ENCODE measurements around the gene LPCAT3. TPM values are rescaled to one million over a fixed set of nuclear protein-coding genes. Genes with fewer than 3 reads are reported as not detected.

The LPCAT3 gene, protein sequence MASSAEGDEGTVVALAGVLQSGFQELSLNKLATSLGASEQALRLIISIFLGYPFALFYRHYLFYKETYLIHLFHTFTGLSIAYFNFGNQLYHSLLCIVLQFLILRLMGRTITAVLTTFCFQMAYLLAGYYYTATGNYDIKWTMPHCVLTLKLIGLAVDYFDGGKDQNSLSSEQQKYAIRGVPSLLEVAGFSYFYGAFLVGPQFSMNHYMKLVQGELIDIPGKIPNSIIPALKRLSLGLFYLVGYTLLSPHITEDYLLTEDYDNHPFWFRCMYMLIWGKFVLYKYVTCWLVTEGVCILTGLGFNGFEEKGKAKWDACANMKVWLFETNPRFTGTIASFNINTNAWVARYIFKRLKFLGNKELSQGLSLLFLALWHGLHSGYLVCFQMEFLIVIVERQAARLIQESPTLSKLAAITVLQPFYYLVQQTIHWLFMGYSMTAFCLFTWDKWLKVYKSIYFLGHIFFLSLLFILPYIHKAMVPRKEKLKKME
- total RNA-seq, result 100 to 1,000 TPM in 3 of 4 donors, 10 to 100 TPM in 1; 18.2 to 230 (median 179) TPM

DNA sequence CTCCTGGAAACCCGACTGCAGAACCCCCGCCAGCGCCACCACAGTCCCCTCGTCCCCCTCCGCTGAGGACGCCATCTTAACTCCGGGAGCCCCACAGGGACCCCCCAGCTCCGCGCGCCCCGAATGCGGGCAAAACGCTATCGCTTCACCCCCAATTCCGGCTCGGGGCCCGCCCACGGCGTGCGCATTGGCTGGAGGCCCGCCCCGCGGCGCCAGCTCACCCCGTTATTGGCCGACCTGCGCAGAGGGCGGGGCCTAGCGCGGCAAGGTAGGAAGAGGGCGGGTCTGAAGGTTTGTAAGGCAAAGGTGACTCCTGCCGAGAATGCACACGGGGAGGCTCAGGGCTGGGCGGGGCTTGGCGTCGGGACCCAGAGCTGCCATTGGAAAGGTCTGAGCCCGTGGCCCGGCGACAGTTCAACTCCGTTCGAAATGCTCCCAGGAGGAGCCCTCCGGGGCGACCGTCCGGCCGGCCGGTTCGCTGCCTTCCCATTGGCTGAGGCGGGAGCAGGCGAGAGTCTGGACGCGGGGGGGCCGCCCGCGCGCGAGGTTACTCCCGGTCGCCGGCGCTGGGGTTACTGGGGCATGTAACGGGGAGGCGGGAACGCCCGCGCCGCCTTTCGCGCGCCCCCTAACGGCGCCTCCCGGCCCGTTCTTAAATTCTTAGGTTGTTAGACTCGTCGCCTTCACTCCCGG, at the start of gene LPCAT3:
Gene LPCAT3 (minus strand): TSS at position 127 of the 693 bp plus-strand sequence. CDS start 52 bp downstream, at position 75.
- peaks cover 0 to 36% (median 4%) of the 10 kb centered on the region in 4 donors for H3K4me1 ChIP-seq
- no peaks in the 10 kb centered on the region for H3K9me3 ChIP-seq
- H3K27me3 ChIP-seq, result no peaks in the 10 kb centered on the region
- peaks cover 0 to 4% (median 0%) of the 10 kb centered on the region in 3 donors for H3K36me3 ChIP-seq
- H3K4me3 ChIP-seq, result peak within 1 kb of the TSS; percentile 65 to 87 (median 74)
- peak; percentile 88 to 92 for TF ChIP-seq POLR2A (IDR thresholded peaks at IDR 0.05)
- TF ChIP-seq, protein P1, sequence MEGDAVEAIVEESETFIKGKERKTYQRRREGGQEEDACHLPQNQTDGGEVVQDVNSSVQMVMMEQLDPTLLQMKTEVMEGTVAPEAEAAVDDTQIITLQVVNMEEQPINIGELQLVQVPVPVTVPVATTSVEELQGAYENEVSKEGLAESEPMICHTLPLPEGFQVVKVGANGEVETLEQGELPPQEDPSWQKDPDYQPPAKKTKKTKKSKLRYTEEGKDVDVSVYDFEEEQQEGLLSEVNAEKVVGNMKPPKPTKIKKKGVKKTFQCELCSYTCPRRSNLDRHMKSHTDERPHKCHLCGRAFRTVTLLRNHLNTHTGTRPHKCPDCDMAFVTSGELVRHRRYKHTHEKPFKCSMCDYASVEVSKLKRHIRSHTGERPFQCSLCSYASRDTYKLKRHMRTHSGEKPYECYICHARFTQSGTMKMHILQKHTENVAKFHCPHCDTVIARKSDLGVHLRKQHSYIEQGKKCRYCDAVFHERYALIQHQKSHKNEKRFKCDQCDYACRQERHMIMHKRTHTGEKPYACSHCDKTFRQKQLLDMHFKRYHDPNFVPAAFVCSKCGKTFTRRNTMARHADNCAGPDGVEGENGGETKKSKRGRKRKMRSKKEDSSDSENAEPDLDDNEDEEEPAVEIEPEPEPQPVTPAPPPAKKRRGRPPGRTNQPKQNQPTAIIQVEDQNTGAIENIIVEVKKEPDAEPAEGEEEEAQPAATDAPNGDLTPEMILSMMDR (IDR thresholded peaks at IDR 0.05), result peak; percentile 75 to 95 (median 90)
- peak; percentile 96 to 99 (median 98) for DNase-seq
- H3K27ac ChIP-seq, result peak within 1 kb of the TSS; percentile 92 to 95 (median 93)

DNA sequence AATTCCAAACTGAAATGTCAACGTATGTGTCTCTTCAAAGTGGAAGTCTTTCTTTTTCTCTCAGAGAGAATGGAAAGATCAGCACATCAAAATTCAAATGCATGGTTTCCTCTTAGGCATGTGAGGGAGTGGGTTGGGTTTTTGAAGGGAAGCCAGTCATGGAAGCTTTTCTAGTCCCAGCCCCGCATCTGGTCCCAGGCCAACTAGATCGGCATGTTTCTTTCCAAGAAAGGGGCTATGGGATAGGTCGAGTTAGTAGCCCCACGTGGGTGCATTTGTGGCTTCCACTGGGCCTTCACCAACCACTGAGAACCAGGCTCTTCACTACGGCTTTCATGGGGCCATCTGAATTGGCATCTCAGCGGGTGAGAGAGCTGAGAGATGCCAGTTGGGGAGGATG, 48.8 kb upstream of the LPCAT3 start:
- Histone ChIP-seq H3K4me1 (no peaks in the 10 kb centered on the region), H3K27me3 (no peaks in the 10 kb centered on the region), H3K27ac (no peak overlapping the region), H3K36me3 (no peaks in the 10 kb centered on the region), H3K9me3 (no peaks in the 10 kb centered on the region), H3K4me3 (no peak overlapping the region)
- DNase-seq, result no peak
- TF ChIP-seq, protein P1 (IDR thresholded peaks at IDR 0.05), result no peak
- no peak for TF ChIP-seq POLR2A (IDR thresholded peaks at IDR 0.05)

DNA sequence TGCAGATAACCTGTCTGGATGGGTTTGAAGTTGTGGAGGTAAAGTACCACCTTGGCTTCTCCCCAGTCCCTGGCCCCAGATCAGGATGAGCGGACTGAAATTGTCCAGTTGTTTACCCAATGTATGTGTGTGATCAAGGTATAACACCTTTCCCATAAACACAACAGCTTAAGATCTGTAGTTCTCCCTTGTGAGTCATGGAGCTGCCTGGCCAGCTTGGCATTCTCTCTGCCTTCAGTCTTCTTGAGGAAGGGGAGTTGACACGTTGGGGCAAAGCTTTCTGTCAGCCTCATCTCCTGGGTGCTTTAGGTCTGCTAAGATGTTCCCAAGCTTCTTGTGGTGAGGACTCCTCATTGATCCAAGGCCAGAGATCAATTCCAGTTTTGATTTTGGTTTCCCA, 48.3 kb upstream of the LPCAT3 start:
- TF ChIP-seq POLR2A (IDR thresholded peaks at IDR 0.05), result no peak
- TF ChIP-seq, protein P1 (IDR thresholded peaks at IDR 0.05), result no peak
- DNase-seq, result no peak
- H3K27ac ChIP-seq, result no peak overlapping the region
- H3K9me3 ChIP-seq, result no peaks in the 10 kb centered on the region
- no peaks in the 10 kb centered on the region for H3K27me3 ChIP-seq
- H3K4me1 ChIP-seq, result no peaks in the 10 kb centered on the region
- H3K4me3 ChIP-seq, result no peak overlapping the region
- no peaks in the 10 kb centered on the region for H3K36me3 ChIP-seq

DNA sequence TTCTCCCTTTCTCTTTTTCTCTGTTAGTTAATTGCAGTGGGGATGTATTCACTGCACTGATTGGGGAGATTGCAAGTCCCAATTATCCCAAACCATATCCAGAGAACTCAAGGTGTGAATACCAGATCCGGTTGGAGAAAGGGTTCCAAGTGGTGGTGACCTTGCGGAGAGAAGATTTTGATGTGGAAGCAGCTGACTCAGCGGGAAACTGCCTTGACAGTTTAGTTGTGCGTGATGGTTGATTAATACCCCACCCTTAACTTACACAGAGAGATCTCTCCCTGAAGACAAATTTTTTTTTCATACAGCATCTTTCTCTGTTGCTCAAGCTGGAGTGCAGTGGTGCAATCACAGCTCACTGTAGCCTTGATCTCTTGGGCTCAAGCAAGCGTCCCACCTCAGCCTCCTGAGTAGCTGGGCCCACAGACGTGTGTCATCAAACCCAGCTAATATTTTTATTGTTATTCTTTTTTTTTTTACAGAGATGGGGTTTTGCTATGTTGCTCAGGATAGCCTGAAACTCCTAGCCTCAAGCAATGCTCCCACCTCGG, 46.9 kb upstream of the LPCAT3 start:
- TF ChIP-seq, protein P1 (IDR thresholded peaks at IDR 0.05), result no peak
- no peak for TF ChIP-seq POLR2A (IDR thresholded peaks at IDR 0.05)
- no peaks in the 10 kb centered on the region for H3K9me3 ChIP-seq
- no peaks in the 10 kb centered on the region for H3K36me3 ChIP-seq
- H3K27me3 ChIP-seq, result no peaks in the 10 kb centered on the region
- H3K27ac ChIP-seq, result no peak overlapping the region
- DNase-seq, result no peak
- H3K4me1 ChIP-seq, result no peaks in the 10 kb centered on the region
- H3K4me3 ChIP-seq, result no peak overlapping the region

DNA sequence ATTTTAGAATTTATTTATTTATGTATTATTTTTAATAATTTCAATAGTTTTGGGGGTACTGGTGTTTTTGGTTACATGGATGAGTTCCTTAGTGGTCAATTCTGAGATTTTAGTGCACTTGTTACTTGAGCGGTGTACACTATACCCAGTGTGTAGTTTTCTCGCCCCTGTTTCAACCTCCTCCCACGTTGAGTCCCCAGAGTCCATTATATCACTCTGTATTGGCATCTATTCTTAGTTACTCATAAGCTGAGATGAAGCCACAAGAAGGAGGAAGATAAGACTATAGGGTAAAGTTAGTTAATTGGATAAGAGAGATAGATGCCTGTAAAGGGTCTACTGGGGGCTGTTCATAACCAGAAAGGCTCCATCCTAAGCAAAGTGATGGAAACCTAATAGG, 46.2 kb upstream of the LPCAT3 start:
- Histone ChIP-seq H3K9me3 (no peaks in the 10 kb centered on the region), H3K27ac (no peak overlapping the region), H3K4me1 (no peaks in the 10 kb centered on the region), H3K4me3 (no peak overlapping the region), H3K27me3 (no peaks in the 10 kb centered on the region), H3K36me3 (no peaks in the 10 kb centered on the region)
- TF ChIP-seq, protein P1 (IDR thresholded peaks at IDR 0.05), result no peak
- no peak for TF ChIP-seq POLR2A (IDR thresholded peaks at IDR 0.05)
- DNase-seq, result no peak
